ENCODE results near the gene P4HB.

Gene P4HB

GRCh38 chr17:81898029-81898866 is 37.9 kb upstream of the P4HB start:
- no peak for DNase-seq (ENCODE audit: low read depth in 3 of 3)

GRCh38 chr17:81895400-81895799 is 35.1 kb upstream of the P4HB start:
- DNase-seq (ENCODE audit: low read depth in 3 of 3): no peak

- DNase-seq (ENCODE audit: low read depth in 3 of 3): no peak
Measured at GRCh38 chr17:81891303-81891552, 30.9 kb upstream of the P4HB start.

GRCh38 chr17:81890447-81891302 is 30.3 kb upstream of the P4HB start:
- DNase-seq (ENCODE audit: low read depth in 3 of 3): no peak

GRCh38 chr17:81889602-81890001 is 29.3 kb upstream of the P4HB start:
- no peak for DNase-seq (ENCODE audit: low read depth in 3 of 3)

- no peak for DNase-seq (ENCODE audit: low read depth in 3 of 3)
Measured at GRCh38 chr17:81888988-81889595, 28.8 kb upstream of the P4HB start.

GRCh38 chr17:81888105-81888987 is 28.0 kb upstream of the P4HB start:
- no peak for DNase-seq (ENCODE audit: low read depth in 3 of 3)

GRCh38 chr17:81885869-81886548 is 25.7 kb upstream of the P4HB start:
- DNase-seq (ENCODE audit: low read depth in 3 of 3): no peak

- no peak for DNase-seq (ENCODE audit: low read depth in 3 of 3)
Measured at GRCh38 chr17:81885454-81885853, 25.1 kb upstream of the P4HB start.

GRCh38 chr17:81884968-81885367 is 24.6 kb upstream of the P4HB start:
- DNase-seq (ENCODE audit: low read depth in 3 of 3): no peak

- no peak for DNase-seq (ENCODE audit: low read depth in 3 of 3)
Measured at GRCh38 chr17:81884520-81884919, 24.2 kb upstream of the P4HB start.

GRCh38 chr17:81879121-81879520 is 18.8 kb upstream of the P4HB start:
- no peak for DNase-seq (ENCODE audit: low read depth in 3 of 3)

GRCh38 chr17:81878294-81878693 is 18.0 kb upstream of the P4HB start:
- DNase-seq (ENCODE audit: low read depth in 3 of 3): no peak

- DNase-seq (ENCODE audit: low read depth in 3 of 3): no peak
Measured at GRCh38 chr17:81877569-81877968, 17.2 kb upstream of the P4HB start.

- peak; percentile 92 to 95 (median 92) for DNase-seq (ENCODE audit: low read depth in 3 of 3)
Measured at GRCh38 chr17:81871387-81872230, 11.3 kb upstream of the P4HB start.

GRCh38 chr17:81870981-81871386 is 10.6 kb upstream of the P4HB start, which contains the start of gene ARHGDIA:
Gene ARHGDIA, minus strand, starts transcription at chr17:81871337. Its CDS starts 1,407 bp downstream, at chr17:81869930.
- no peak for DNase-seq (ENCODE audit: low read depth in 3 of 3)

- DNase-seq (ENCODE audit: low read depth in 3 of 3): no peak
Measured at GRCh38 chr17:81870131-81870980, 10.0 kb upstream of the P4HB start.

GRCh38 chr17:81869221-81870130 is 9.1 kb upstream of the P4HB start:
- no peak for DNase-seq (ENCODE audit: low read depth in 3 of 3)
